HG02610 (cell line): ENCODE measurements around the gene FBXL7.

Experiments
- ATAC-seq: cut with Tn5 transposase; IDR thresholded peaks from one replicate; pipeline ENCODE4 v1.9.1; 2021; ENCODE audit warnings: mild to moderate bottlenecking, moderate library complexity; ENCODE audit not compliant: unreplicated experiment

Gene FBXL7

DNA sequence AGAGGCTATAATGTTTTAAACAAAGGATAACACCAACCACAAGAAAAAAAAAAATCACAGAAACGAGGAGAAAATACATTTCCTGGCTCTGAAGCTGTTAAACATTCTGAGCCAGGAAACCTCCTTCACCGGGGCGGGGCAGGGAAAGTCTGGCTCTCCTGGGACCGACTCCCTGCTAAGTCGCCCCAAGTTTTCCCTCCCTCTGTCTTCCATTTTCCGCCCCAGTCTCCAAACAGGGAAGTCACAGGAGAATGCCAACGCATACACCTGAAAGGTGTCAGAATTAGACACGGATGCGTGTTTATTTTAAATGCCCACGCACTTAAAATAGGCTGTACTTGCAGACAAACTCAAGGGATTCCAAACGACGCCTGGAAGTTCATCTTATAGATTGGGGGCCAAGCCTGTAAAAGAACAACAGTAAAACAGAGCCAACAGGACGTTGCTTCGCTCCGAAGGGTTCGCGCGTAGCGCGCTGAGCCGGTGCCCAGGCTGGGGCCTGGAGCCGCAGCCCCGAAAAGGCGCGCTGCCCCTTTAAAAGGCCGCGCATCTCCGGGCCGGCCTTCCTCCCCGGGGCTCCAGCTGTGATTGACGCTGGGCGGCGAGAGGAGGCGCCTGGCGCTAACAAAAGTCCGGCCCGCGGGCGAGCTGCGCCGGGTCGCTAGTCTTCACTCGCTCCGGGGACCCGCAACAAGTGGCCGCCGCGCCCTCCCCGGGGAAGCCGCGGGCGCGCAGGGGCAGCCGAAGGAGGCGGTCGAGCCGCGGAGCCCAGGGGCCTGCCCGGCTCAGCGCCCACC, at the start of gene FBXL7:
FBXL7 (plus strand) TSS at position 653 of the 797 bp plus-strand sequence.
- peak; percentile 44 for ATAC-seq

DNA sequence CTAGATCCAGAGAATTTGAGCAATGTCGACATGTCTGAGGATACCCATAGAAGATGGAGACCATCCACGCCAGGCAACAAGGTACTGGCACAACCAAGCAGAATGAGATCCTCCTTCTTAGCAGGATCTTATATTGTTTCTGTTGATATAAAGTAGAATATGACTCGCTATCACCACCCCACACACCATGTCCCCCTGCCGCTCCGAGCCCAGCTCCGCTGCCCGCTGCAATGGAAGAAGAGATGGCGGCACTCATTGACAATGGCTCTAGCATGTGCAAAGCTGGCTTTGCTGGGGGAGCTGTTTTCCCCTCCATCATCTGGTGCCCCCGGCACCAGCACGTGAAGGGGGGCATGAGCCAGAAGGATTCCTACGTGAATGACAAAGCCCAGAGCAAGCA, 49.5 kb upstream of the FBXL7 start:
- ATAC-seq, result no peak

DNA sequence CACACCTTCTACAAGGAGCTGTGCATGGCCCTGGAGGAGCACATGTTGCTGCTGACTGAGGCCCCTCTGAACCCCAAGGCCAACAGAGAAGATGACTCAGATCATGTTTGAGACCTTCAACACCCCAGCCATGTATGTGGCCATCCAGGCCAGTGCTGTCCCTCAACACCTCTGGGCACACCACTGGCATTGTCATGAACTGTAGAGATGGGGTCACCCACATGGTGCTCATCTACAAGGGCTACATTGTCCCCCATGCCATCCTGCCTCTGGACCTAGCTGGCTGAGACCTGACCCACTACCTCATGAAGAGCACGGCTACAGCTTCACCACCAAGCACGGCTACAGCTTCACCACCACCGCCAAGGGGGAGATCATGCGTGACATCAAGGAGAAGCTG, 49.0 kb upstream of the FBXL7 start:
- ATAC-seq, result no peak

DNA sequence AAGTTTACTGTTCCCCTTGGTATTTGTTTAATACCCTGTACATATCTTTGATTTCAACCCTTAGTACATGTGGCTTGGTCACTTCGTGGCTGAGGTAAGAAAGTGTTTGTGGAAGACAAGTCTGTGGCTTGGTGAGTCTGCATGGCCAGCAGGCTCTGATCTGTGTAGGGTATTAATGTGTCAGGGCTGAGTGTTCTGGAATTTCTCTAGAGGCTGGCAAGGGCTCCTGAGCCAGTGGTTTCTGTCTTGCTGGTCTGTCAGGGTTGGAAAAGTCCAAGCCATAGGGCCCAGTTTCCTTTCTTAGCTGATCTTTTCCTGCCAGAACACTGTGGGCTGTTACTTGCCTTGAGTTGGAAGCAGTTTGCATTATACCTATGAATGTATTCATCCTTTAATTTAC, 48.0 kb upstream of the FBXL7 start:
- ATAC-seq, result no peak

DNA sequence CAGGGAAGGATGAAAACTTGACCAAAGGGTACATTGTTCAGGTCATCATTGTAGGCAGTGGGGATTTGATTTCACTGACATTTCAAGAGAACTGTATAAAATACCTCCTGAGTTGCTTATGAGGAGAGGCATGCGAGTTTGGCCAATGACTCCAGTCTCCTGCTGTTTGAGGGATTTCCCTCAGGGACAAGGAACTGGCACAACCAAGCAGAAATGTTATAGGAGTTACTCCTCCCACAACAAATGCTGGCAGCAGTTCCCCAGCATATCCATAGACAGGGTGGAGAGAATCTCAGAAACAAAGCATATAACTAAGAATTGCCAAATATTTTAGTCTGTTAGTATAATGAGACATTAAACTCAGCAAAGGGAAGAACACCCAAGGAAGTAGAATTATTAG, 47.2 kb upstream of the FBXL7 start:
- ATAC-seq, result no peak

DNA sequence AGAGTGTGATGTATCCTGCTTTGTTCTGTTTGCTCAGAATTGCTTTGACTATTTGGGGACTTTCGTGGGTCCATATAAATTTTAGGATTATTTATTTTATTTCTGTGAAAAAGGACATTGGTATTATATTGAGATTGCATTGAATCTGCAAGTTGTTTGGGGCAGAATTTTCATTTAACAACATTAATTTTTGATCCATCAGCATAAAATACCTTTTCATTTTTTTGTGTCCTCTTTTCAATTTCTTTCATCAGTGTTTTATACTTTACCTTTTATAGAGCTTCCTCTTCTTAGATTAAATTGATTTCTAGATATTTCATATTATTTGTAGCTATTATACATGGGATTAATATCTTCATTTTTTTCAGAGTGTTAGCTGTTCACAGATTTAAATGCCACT, 40.8 kb upstream of the FBXL7 start:
- no peak for ATAC-seq

DNA sequence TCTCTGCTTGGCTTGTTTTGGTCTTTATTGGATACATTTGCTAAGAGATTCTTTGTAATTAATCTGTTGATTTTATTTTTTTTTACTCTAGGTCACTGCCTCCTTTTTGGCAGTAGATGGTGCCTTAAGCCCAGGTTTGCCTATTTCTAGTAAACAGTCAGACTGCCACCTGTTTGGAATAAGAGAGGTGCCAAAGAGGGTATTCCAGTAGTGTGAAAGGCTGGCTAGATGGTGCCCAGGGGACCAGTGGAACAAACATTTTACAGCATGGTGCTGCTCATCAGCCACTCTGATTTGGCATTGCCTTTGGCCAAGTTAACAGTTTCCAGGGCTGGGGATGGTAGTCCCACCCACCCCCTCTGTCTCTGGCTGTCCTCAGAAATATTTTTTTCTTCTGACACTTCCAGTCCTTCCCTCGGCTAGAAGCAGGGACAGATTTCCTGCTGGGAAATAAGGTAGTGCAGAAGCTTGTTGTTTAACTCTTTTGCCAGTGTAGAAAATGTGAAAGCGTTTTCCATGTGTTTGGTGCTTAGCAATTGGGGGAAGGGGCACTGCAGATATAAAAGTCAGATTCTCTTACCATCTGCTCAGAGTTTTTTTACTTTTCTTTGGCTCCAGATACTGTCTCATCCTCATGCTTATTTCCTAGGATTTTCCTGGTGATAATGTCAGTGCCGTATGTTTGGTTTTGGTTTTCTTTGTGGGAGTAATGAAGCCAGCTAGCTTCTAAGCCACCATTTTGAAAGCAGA, 36.6 kb upstream of the FBXL7 start:
- no peak for ATAC-seq

DNA sequence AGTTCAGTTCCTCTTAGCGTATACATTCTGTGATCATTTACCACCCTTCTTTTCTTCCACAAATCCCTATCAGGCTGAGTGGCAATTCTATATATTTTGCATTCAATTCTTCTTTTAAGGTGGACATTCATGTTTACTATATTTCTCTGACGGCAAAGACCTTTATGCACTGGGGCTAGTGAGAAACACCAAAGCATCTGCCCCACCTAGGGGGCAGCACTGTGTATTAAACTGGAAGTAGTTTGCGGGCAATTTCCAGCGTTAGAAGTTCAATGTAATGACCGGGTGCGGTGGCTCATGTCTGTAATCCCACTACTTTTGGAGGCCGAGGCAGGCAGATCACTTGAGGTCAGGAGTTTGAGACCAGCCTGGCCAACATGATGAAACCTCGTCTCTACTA, 27.9 kb upstream of the FBXL7 start:
- ATAC-seq, result no peak

DNA sequence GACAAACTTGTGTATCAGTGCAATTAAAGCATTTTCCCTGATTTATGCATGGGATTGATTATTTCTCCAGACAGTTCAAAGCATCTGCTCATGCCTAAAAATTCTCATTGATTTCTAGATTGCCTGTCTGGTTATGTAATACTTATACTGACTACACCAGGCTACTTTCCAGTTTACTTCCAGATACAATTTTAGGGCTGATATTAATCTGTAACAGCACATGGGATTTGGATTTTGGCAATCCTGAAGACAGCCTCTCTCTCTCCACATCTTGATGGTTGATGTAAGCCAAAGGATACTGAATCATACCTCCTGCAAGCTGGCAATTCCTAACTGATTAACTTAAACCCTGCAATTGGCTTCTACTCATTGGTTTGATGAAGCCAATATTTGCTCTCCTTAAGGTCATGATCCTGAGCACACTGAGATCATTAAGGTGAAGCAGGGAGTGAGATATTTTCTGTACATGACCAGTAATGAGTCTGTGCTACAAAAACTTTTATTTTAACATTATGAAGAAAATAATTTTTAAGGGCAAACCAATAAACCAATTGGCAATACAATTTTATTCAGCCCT, 25.7 kb upstream of the FBXL7 start:
- ATAC-seq, result no peak

DNA sequence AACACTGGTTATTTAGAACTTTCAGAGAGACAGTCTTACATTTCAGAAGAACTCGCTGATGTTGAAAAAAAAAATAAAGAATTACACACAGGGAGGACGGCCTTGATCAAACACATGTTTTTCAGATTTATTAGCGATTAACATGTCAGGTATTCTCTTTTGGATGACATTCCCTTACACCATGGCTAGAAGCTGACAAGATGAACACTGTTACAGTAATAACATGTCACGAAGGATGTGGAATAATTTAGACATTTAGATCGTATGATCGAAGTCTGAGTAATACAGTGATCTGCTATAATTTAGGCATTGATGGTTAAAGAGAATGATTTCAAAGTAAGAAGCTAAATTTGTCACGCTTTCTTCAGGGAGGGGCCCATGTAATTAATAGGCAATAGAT, 24.6 kb upstream of the FBXL7 start:
- no peak for ATAC-seq

DNA sequence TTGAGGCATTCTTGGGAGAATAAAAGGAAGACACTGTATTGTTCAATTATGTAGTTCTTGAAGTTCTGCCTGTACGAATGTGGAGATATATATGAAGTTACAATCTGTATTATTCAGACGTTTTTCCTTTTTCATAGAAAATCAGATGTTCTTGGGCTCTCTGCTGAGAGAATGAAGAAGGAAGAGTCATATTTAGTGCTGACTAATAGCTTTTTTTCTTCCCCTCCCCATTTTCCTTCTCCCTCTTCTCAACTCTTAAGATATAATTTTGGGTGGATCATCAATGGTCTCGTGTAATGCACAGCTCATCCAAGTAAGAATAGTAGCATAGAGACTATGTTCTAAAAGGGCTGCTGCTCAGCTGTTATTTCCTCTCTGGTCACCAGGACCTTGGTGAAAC, 23.0 kb upstream of the FBXL7 start:
- no peak for ATAC-seq

DNA sequence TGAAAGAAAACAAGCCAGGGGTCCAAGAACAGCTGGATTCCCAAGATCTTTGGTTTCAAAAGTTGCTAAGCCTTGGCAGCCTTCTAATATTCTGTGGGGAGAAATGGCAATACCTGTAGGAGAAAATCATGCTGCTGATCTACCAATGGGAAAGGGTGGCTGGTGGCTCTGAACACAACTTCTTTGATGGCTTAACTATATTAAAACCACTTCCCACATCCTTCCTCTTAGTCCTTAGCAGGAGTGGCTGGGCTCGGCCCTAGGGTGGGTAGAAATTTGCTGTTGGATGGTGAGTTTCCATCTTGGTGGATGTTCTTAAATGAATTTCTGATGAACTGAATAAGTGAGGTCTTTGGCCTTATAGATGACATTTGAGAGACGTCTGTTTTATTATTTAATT, 19.5 kb upstream of the FBXL7 start:
- ATAC-seq, result no peak

DNA sequence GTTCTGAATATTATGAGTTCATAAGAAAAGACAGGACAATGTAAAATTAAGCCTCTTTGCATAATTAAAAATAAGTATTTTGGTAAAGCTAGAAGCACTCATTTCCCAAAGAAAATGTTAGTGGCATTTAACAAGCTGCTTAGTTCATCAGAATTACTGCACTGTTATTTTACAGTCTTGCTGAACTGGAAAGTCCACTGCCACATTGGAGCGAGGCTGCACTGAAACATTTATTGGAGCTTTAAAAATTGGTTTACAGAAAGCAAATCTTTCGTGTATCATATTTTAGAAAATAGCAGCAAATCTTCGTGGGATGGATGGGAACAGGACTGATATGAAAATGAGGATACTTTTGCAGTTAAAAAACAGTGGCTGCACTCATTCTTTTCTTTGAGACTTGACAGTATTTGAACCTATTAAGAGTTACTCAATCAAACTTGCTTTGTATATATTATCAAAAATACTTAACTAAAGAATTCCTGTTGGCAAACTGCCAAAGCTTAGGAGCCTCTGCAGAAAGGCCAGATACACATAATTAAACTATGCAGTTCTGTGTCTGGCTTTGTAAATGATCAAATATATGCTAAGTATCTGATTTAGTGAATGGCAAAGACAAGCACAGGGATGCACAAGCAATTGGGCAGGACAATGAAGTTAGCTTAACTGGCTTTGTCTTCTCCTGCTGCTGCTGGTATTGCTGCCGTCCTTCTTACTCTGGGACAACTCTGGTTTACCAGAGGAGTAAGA, 16.5 kb upstream of the FBXL7 start:
- ATAC-seq, result no peak

DNA sequence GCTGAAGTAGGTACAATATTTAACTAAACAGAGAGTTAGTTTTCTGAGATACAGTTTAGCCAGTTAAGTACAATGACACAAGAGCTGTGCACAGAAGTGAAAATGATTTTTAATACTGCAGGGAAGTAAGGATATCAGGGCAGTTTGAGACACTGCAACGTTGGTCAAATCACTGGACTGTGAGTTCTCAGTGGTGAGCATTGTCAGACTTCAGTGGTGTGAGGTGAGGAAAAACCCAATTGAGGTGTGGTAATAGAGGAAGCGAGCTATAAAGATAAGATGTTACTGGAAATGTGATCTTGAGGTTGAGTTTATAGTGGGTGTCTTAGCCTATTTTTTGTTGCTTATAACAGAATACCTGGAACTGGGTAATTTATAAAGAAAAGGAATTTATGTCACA, 12.8 kb upstream of the FBXL7 start:
- peak; percentile 82 for ATAC-seq

DNA sequence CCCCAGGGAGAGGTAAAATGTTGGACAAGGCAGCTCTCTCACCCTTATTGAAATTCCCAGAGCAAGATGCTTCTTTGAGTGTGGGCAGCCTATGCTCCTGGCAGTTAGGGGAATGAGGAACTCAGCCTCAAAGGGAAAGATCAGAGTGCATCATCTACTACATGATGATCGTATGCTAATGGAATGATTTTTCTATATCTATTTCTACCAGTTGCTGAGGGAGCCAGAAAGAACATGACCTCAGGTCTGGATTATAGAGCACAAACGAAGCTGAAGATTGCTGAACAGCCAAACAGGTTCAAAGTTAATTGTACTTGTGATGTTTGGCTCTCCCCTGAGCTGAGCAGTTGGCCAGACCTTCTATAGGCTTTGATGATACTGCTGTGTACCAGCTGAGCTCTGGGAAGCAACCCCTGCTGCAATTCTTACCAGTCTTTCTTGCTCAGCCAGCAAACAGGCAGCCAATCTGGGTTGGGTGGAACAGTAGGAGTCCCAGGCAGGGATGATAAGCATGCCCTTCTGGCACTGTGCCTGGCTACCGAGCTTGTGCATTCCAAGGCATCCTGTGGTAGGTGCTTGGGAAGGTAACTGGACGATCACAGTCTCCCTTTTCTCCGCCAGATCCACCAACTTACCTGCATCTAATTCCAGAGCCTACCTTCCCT, 10.3 kb upstream of the FBXL7 start:
- ATAC-seq, result no peak

DNA sequence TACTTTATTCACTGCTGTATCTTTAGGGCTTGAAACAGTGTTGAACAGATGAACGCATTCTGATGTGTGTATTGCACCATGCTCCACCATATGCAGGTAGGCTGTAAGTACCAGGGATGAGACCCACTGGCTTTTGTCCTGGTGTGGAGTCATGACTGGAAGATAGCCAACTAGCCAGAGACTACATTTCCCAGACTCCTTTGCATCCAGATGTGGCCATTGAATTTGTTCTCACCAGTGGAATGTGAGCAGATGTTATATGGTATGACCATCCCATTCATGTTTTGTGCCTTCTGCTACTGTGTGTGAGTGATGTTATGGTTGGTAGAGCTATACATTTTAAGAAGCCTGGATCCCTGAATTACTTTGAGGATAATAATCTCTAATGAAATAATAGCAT, 7.4 kb upstream of the FBXL7 start:
- ATAC-seq, result no peak

DNA sequence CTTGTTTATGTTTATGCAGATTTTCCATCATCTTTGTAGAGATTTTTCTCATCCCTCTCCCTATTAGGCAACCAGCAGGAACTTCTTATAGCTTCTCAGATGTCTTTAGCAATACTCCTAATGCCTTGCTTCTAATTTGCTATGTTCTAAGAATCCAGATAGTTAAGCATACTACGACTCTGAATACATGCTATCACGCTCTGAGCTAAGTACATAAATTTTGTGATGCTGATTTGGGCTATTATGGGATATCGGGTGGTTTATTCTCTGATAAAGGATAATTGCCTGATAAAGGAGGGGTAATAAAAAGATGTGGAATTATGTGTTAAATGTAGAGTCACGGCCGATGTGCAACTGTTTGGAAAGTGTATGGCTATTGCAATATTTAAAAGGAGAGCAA, 6.5 kb upstream of the FBXL7 start:
- ATAC-seq, result no peak

DNA sequence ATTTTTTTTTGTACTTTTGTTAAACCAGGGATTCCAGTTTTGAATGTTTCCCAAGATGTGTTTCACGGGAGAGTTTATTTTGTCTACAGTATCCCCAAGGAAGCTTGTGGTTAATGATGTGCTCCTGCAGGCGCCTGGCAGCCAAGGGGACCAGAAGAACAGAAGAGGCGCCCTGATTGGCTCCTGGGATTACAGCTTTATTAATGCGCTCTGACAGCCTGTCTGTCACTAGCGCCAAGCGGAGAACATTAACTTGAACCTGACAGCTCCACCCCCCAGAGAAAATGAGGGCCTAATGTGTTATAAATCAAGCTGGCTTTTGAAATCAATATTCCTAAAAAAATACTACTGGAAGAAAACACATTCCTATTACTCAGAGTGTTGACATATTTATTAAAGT, 5.0 kb upstream of the FBXL7 start:
- ATAC-seq, result no peak

DNA sequence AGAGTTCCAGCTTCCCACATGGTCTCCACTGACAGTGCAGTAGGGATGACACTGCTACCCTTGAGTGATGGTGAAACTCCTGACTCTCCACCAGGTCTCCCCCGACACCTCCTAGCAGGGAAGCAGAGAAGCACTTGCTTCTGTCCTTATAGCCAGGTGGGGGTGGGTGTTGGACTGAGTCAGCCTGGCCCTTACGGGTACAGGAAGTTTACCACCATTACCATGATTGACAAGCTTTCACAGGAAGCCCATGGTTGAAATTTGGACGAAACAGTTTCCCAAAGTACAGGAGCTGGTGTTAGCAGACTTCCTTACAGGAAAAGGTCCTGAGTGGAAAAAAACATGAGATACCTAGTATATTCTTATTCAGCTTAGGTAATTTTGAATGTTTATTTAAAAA, 3.1 kb upstream of the FBXL7 start:
- ATAC-seq, result no peak

DNA sequence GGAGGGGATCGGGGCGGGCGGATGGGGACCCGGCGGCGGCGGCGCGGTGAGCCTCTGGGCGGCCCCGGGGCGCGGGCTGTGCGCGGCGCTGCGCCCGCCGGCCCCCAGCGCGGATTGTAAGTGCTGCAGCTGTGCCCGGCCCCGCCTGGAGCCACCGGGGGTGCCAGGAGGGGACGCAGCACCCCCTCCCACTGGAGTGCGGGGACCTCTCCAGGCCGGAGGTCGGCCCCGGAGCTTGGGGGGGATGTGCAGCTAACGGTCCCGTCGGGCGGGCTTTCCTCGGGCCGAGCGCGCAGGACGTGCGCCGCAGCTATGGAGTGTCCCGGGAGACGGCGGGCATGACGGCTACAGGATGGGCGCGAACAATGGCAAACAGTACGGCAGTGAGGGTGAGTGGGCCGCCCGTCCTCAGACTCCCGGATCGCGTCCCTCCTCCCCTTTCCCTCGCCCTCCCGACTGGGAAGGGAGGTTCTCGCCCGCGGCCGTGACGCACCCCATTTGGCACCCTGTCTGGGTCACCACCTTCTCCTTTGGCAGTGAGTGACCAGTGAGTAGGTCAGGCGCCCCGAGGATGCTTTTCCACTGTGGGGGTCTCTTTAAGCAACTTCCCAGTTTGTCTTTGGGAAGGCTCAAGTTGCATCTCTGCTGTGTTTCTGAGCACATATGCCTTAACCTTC, 483 bp downstream of the FBXL7 start:
- ATAC-seq, result peak; percentile 16
